Uterus (tissue), 4 donors: ENCODE data around the gene PUM2. TPM values are rescaled to one million over a fixed set of nuclear protein-coding genes. Genes with fewer than 3 reads are reported as not detected.

Source experiments
- DNase-seq, 2 donors: peaks; one replicate each; pipeline ENCODE4 v3.0.0-alpha.2; 2019 to 2020
- H3K27ac ChIP-seq, 2 donors: fragments of 200-600 bp; sonication (generic); 1 replicate in 1 of 2; 2 replicates in 1 of 2; pipeline ENCODE4 v1.5.1; 2016 to 2018
- H3K27me3 ChIP-seq, 2 donors: fragments of 200-600 bp; sonication (generic); one replicate each; pipeline ENCODE4 v1.5.1; 2018 to 2019; ENCODE audit warnings: control low read depth in 1 of 2
- H3K36me3 ChIP-seq, 2 donors: fragments of 200-600 bp; sonication (generic); one replicate each; pipeline ENCODE4 v1.5.1; 2019; ENCODE audit warnings: control low read depth in 1 of 2
- H3K4me1 ChIP-seq, 2 donors: fragments of 200-600 bp; sonication (generic); one replicate each; pipeline ENCODE4 v1.5.1; 2018 to 2019; ENCODE audit warnings: control low read depth in 1 of 2
- H3K4me3 ChIP-seq, 2 donors: fragments of 200-600 bp; sonication (generic); 1 replicate in 1 of 2; 2 replicates in 1 of 2; pipeline ENCODE4 v1.5.1; 2018 to 2019; ENCODE audit warnings: mild to moderate bottlenecking in 1 of 2
- H3K9me3 ChIP-seq, 2 donors: fragments of 200-600 bp; sonication (generic); one replicate each; pipeline ENCODE4 v1.5.1; 2019; ENCODE audit warnings: control low read depth in 1 of 2
- POLR2A ChIP-seq, 2 donors: fragments of 450-650 bp; IDR thresholded peaks; one replicate each; pipeline ENCODE4 v1.6.1; 2016; ENCODE audit warnings: antibody characterized with exemption in 2 of 2, mild to moderate bottlenecking in 1 of 2, moderate library complexity in 1 of 2
- intact Hi-C: fragments of 100-400 bp; cut with DNase I; formaldehyde crosslinking; loops from one replicate; pipeline ENCODE4 v1.15.1; 2023; ENCODE audit warnings: low total_unique reads
- total RNA-seq, 4 donors: library from RNA; depleted of rRNA in 3 of 4; stranded (reverse); fragments of >200 nt in 3 of 4; gene quantifications; one replicate each; pipeline versions ENCODE4 v1.1.0 to v1.2.4, GENCODE V29; 2014 to 2023
- TF ChIP-seq, protein P1 (sequence below), 4 experiments: fragments of 200-600 bp in 2 of 4; fragments of 450-650 bp in 2 of 4; sonication (generic) in 2 of 4; IDR thresholded peaks; one replicate each; pipeline ENCODE4 v1.5.1; 2016 to 2019; ENCODE audit warnings: antibody characterized with exemption in 4 of 4, mild to moderate bottlenecking in 2 of 4, moderate library complexity in 1 of 4
- donor health status: DM: yes; HTN: yes; CAD: no.

Gene PUM2
- total RNA-seq, 4 donors from 2014 or later, result 51.0 to 138 (median 103) TPM

DNA sequence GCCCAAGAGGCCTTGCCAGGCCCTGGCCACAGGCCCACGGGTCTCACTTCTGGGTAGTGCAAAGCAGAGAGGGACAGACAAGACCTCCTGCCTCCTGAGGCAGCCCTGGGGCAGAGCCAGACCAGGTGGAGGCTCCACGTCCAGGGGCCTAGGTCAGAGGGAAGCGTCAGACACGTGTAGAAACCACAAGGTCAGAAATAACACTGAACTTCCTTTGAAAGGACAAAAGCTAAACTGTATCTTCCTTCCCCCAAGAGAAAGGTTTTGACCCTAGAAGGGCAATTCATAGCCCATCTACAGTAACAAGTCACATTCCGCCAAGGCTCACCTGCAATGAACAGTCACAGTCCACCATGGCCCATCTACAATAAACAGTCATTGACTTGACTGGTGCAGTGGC, 143.6 kb downstream of the PUM2 start:
- no peak overlapping the region for H3K27ac ChIP-seq
- H3K36me3 ChIP-seq, result no peaks in the 10 kb centered on the region
- intact Hi-C loops, result no loop called here

DNA sequence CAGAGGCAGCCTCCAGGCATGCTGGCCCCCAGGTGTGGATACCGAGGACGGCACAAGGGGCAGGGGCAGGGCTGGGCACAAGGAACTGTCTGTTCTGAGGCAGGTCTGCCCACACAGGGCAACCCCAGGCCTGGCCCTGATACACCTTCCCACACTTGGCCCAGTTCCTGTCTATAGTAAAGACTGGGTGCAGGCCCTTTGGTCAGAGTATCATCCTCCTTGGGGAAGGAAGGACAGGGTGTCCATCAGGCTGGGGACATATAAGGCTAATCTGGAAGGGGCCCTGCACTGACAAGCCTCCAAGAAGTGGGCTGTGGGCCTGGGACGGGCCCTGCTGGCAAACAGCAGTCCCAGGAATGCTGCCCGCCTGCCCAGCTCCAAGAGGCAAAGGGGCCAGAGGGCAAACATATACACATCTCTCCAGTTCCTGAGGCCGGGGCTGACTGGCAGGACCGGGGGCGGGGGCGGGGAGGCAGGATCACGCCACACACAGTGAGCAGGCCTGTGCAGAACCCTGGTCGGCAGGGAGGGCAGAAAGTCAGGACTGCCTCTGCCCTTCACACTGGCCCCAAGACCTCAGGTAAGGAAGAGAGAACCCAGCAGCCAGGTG, 144.6 kb downstream of the PUM2 start:
- Histone ChIP-seq H3K9me3 (no peaks in the 10 kb centered on the region), H3K27me3 (no peaks in the 10 kb centered on the region), H3K27ac (no peak overlapping the region), H3K4me3 (no peak overlapping the region), H3K4me1 (no peaks in the 10 kb centered on the region), H3K36me3 (no peaks in the 10 kb centered on the region)
- DNase-seq, result no peak
- TF ChIP-seq, protein P1, sequence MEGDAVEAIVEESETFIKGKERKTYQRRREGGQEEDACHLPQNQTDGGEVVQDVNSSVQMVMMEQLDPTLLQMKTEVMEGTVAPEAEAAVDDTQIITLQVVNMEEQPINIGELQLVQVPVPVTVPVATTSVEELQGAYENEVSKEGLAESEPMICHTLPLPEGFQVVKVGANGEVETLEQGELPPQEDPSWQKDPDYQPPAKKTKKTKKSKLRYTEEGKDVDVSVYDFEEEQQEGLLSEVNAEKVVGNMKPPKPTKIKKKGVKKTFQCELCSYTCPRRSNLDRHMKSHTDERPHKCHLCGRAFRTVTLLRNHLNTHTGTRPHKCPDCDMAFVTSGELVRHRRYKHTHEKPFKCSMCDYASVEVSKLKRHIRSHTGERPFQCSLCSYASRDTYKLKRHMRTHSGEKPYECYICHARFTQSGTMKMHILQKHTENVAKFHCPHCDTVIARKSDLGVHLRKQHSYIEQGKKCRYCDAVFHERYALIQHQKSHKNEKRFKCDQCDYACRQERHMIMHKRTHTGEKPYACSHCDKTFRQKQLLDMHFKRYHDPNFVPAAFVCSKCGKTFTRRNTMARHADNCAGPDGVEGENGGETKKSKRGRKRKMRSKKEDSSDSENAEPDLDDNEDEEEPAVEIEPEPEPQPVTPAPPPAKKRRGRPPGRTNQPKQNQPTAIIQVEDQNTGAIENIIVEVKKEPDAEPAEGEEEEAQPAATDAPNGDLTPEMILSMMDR (IDR thresholded peaks at IDR 0.05), result no peak
- TF ChIP-seq POLR2A (IDR thresholded peaks at IDR 0.05), result no peak
- intact Hi-C loops, result no loop called here

More for the DNA sequence above, 143.6 kb downstream of the PUM2 start:
- no peaks in the 10 kb centered on the region for H3K27me3 ChIP-seq
- no peak overlapping the region for H3K4me3 ChIP-seq
- H3K4me1 ChIP-seq, result no peaks in the 10 kb centered on the region
- H3K9me3 ChIP-seq, result no peaks in the 10 kb centered on the region
- no peak for DNase-seq
- TF ChIP-seq, protein P1 (IDR thresholded peaks at IDR 0.05), result no peak
- no peak for TF ChIP-seq POLR2A (IDR thresholded peaks at IDR 0.05)

DNA sequence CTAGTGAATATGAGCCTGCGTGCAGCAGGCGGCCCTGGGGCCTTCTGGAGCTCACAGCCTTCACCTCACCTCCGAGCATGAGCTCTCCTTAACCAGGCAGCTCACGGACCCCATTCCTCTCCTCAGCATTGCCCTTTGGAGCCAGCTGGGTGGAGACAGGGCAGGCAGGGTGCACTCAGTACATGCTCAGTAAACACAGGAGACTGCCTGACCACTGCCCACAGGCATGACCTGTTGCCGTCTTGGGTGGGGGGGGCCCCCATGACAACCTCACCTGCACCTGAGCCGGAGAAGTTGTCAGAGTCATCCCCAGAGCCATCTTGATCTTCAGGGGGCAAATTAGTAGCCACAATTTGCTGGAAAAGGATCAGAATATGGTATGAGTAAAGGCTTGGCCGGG, 145.6 kb downstream of the PUM2 start:
- DNase-seq, result no peak
- no peak overlapping the region for H3K4me3 ChIP-seq
- no peaks in the 10 kb centered on the region for H3K9me3 ChIP-seq
- no peak overlapping the region for H3K27ac ChIP-seq
- TF ChIP-seq, protein P1 (IDR thresholded peaks at IDR 0.05), result no peak
- TF ChIP-seq POLR2A (IDR thresholded peaks at IDR 0.05), result no peak
- H3K4me1 ChIP-seq, result no peaks in the 10 kb centered on the region
- intact Hi-C loops, result no loop called here
- H3K27me3 ChIP-seq, result no peaks in the 10 kb centered on the region
- H3K36me3 ChIP-seq, result no peaks in the 10 kb centered on the region

DNA sequence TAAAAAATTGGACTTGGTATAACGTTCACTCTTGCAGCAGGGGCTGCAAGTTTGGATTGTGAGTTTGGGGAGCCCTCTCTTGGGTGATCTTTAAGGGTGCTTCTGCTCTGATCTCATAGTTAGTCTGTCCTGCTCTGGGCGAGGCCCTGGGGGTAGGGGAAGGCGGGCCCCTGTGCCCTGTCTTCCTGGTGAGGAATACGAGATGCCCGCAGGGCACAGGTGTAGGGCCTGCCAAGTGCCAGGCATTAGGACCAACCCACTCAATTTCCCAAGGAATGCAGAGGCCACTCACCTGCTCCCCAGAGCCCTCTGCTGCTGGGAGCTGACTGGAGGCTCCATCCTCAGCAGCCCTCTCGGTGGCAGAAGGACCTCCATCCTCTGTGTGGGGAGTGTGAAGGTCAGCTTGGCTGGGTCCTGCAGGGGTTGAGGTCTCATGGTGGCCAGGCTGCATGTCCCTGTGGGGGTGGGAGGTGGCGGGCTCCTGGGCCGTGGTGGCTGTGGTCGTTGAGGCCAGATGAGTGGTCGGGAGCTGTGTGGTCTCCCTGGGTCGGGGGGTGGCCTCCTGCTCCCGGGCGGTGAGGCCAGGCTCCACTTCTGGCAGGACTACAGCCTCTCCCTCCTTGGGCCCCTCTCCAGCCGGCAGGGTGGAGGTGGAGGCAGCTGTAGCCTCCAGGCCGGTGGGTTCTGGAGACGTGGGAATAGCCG, 147.0 kb downstream of the PUM2 start:
- Histone ChIP-seq H3K4me1 (no peaks in the 10 kb centered on the region), H3K27me3 (no peaks in the 10 kb centered on the region), H3K36me3 (no peaks in the 10 kb centered on the region), H3K9me3 (no peaks in the 10 kb centered on the region), H3K27ac (no peak overlapping the region), H3K4me3 (no peak overlapping the region)
- TF ChIP-seq, protein P1 (IDR thresholded peaks at IDR 0.05), result no peak
- no peak for TF ChIP-seq POLR2A (IDR thresholded peaks at IDR 0.05)
- intact Hi-C loops, result no loop called here
- DNase-seq, result no peak

DNA sequence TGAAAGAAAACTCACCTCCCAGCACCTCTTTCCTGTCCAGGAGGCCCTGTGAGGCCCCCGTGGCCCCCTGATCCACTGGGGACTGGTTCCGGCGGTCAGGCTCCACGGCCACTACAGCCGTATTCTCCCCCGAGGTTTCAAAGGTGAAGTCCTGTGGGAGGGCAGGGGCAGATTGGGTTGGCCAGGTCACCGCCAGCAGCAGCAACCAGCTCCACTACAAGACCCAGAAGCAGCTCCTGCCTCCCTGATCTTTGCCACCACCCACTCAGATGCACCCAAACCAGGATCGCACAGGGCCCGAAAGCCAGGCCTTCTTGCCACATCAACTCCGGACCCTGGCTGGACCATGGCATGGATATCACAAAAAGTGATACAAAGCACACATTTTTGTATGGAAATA, 147.6 kb downstream of the PUM2 start:
- H3K27ac ChIP-seq, result no peak overlapping the region
- no peak for DNase-seq
- H3K4me3 ChIP-seq, result no peak overlapping the region
- no peaks in the 10 kb centered on the region for H3K36me3 ChIP-seq
- no peaks in the 10 kb centered on the region for H3K27me3 ChIP-seq
- H3K9me3 ChIP-seq, result no peaks in the 10 kb centered on the region
- no peak for TF ChIP-seq POLR2A (IDR thresholded peaks at IDR 0.05)
- TF ChIP-seq, protein P1 (IDR thresholded peaks at IDR 0.05), result no peak
- intact Hi-C loops, result no loop called here
- no peaks in the 10 kb centered on the region for H3K4me1 ChIP-seq
